Hematopoietic multipotent progenitor cell (in vitro differentiated cells): Measurements from ENCODE around the gene SLC16A3. TPM values are rescaled to one million over a fixed set of nuclear protein-coding genes. Genes with fewer than 3 reads are reported as not detected.
"Not testable (repeated sequence)": the region's sequence is repeated elsewhere in the genome, so short reads cannot be mapped to it uniquely, and the experiment has no call there.

Source experiments
- DNase-seq, 3 donors: peaks; one replicate each; pipeline ENCODE4 v3.0.0-alpha.2; 2011 to 2015; ENCODE audit warnings: low read depth in 2 of 3, low spot score in 2 of 3
- total RNA-seq: library from RNA; depleted of rRNA; stranded (reverse); fragments of >200 nt; gene quantifications from one replicate; pipeline ENCODE4 v1.2.3, GENCODE V29; 2012

The SLC16A3 gene
- total RNA-seq, 1 donor, result 65.4 TPM

- DNase-seq, result no peak
These were observed 16.5 kb downstream of the SLC16A3 start for GRCh38 chr17:82245134-82246039.

GRCh38 chr17:82246040-82246364, 17.2 kb downstream of the SLC16A3 start:
- DNase-seq, result no peak

- DNase-seq, result no peak
These were observed 17.7 kb downstream of the SLC16A3 start for GRCh38 chr17:82246365-82247181.

DNA sequence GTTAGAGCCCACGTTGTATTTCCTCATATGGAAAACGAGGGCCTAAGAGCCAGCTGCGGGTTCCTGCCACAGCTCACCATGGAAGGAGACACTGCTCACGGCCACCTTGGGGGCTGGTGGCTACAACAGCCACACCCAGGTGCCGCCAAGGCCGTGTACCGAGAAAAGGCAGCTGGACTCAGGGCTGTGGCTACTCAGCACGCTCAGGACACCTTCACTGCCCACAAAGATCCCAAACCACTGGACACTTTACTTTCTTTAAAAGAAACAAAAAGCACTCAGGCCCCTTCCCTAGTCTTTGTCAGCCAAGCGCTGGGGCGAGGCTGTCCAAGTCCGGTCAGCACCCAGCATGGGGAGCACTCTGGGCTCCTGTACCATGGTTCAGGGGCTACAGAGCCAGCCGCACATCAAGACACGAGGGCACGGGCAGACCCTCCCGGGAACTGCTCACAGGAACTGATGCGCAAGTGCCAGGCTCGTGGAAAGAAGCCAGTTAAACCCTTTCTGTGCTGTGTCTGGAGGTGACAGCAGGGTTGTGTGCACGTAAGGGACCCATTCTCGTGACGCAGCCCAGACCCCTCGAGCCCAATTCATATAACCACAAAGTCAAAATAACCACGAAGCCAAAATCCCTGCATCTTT, 18.5 kb downstream of the SLC16A3 start:
- DNase-seq, result no peak

- no peak for DNase-seq
These were observed 19.2 kb downstream of the SLC16A3 start for GRCh38 chr17:82247856-82248671.

DNA sequence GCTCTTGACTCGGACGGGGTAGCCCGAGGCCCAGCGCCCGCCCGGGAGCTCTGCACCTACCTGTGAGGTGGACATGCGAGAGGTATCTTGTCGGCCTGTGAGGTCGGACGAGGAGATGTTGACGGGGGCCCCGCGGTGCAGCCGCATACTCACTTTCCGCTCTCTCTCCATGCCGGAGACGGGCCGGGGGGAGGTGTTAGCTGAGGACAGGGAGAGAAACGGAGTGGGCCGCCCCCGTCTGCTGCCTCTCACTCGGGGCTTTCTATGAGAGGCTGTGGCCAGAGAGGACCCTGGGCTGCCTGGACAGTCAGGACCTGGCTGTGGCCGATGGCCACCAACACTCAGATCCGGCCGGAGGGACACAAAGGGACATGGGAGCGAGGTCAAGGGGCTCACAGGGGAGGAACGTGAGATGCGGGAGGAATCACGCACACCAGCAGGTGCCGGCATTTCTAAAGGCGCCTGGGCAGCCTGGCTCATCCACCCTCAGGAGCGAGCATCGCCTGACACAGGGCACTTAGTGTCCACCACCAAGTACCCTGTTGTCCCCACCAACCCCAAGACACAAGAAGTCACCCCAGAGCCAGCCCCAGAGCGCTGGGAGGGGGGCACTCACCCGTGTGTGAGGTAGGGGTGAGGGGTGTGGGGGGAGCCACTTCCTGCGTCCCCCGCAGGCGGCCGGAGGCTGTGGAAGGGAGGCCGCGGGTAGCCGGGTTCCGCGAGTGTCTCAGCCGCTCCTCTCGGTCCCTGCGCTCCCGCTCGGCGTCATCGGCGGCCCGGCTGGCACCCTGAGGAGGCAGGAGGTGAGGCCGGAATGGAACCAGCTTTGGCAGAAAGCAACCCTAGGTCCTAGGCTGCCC, 20.2 kb downstream of the SLC16A3 start:
- no peak for DNase-seq

GRCh38 chr17:82249896-82250581, 21.2 kb downstream of the SLC16A3 start:
- DNase-seq, result no peak

DNA sequence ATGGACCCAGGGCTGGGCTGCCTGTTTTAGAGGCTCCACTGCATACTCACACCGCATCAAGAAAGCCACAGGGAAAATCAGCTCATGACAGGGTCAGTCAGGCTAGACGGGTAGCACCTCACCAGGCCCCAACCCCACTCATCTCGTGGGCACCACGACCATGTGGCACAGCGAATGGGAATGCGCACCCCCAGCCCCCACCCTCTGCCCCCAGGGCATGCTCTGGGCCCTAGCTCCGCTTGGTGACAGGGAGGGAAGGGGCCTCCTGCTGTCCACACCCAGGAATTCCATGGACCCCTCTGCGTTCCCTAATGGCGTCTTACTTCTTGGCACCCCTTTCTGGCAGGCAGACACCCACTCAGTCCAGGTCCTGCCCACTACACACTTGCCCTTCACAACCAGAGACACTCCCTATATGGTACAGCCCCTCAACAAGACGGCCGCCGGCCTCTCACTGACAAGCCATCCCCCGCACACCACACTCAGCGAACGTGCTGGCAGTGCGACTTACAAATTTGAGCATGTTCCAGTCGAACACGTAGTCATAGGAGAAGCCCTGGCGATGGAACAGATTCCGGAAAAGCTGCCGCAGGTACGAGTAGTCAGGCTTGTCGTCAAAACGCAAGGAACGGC, 22.1 kb downstream of the SLC16A3 start:
- no peak for DNase-seq

GRCh38 chr17:82252511-82253178, 23.8 kb downstream of the SLC16A3 start:
- DNase-seq, result no peak

DNA sequence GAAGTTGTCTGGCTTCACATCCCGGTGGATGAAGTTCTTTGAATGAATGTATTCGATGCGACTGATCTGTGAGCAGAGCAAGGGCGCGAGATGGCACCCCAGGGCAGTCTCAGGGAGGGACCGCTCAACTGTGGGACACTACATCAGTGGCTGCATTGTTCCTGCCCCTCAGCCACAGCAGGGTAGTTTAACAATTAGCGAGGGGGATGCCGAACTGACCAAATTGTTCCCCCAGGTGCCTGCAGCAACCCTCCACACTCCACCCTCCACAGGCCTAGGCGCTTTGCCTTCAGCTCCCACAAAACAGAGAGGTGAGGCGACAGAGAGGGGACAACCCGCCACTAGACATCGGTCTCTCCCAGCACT, 24.3 kb downstream of the SLC16A3 start:
- no peak for DNase-seq

GRCh38 chr17:82254096-82254495, 25.3 kb downstream of the SLC16A3 start:
- DNase-seq, result not testable (repeated sequence)

DNA sequence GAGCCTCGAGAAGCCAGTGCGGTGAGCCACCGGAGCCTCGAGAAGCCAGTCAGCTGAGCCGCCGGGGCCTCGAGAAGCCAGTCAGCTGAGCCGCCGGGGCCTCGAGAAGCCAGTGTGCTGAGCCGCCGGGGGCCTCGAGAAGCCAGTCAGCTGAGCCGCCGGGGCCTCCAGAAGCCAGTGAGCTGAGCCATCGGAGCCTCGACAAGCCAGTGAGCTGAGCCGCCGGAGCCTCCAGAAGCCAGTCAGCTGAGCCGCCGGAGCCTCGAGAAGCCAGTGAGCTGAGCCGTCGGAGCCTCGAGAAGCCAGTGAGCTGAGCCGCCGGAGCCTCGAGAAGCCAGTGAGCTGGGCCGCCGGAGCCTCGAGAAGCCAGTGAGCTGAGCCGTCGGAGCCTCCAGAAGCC, 25.9 kb downstream of the SLC16A3 start:
- DNase-seq, result not testable (repeated sequence)

DNA sequence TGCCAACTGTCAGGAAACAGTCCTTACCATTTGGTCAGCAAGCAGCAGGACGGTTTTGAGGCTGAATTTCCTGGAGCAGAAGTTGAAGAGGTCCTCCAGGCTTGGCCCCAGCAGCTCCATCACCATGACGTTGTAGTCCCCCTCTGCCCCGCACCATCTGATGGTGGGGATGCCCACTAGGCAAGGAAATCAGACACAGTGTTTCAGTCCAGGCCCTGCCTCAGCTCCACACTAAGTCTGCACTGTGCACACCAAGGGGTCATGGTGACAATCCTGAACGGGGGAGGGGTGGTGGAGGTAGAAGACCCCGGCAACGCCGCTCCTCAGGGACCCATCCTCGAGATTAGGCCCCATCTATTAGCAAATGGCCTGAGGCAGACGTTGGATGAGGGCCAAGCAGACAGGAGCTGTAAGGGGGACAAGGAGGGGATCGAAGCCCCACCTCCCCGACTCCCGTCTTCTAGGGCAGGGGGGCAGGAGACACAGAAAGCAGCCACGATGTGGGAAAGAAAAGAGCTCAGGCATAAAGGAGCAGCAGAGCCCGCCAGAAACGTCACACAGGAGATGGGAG, 26.6 kb downstream of the SLC16A3 start:
- no peak for DNase-seq

GRCh38 chr17:82256242-82256885, 27.5 kb downstream of the SLC16A3 start:
- no peak for DNase-seq

DNA sequence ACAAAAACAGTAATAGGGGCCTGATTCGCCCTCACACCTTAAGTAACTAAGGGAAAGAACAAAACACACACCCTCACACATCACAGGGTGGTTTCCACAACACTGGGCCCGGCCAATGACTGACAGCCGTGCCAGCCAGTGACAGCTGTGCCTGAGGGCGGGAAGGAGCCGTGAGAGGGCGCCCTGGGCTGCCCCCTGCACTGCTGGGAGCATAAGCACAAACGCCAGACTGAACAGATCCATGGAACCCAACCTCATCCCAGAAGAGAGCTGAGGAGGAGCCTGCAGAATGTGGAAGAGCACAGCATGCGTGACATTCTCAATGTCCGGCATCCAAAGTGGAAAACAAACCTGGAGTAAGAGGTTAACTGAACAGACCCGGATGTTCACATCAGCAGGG, 28.6 kb downstream of the SLC16A3 start:
- DNase-seq, result peak in 2 of 3 donors; percentile 43 to 59

GRCh38 chr17:82258555-82258954, 29.7 kb downstream of the SLC16A3 start:
- DNase-seq, result no peak
